HG03045 (cell line): ENCODE data around the gene GFM2.
A peak's percentile ranks its signal among the peaks of the same experiment; 100 is the strongest.
"Not testable (repeated sequence)": the region's sequence is repeated elsewhere in the genome, so short reads cannot be mapped to it uniquely, and the experiment has no call there.

Experiments
- ATAC-seq: cut with Tn5 transposase; IDR thresholded peaks from one replicate; pipeline ENCODE4 v1.9.1; 2021; ENCODE audit warnings: mild to moderate bottlenecking, moderate library complexity; ENCODE audit not compliant: unreplicated experiment

Gene GFM2

DNA sequence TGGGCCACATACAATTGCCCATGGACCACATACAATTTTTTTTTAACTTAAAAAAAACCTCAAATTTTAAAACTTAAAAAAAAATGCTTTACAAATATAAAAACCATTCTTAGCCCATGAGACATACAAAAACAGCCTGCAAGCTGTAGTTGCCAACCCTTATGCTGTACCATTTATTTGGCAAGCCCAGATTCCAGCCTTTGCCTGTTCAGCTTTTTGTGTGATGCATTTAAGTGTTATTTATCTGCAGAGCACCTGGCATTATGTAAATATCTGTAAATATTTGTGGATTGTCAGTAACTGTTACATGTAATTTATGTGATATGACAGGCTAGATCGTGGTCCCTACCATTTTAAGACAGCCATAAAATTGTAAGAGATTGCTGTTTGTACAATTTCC, 49.3 kb downstream of the GFM2 start:
- ATAC-seq, result no peak

DNA sequence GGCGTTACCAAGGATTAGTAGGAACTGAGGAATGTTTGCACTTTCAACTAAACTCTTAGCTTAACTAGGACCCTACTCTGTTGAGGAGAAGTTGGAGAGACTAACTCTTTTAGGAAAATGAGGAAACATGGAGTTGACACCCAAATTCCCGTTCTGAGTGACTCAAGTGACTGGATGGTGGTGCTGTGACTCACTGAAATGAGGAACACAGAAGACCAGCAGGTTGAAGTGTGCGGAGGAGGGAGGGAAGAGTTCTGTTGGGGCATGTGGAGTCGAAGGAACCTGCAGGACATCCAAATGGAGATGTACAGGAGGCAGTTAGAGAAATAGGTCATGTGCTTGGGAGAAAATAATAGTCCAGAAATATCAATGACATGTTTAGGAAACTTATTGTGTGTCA, 73.7 kb downstream of the GFM2 start:
- no peak for ATAC-seq

DNA sequence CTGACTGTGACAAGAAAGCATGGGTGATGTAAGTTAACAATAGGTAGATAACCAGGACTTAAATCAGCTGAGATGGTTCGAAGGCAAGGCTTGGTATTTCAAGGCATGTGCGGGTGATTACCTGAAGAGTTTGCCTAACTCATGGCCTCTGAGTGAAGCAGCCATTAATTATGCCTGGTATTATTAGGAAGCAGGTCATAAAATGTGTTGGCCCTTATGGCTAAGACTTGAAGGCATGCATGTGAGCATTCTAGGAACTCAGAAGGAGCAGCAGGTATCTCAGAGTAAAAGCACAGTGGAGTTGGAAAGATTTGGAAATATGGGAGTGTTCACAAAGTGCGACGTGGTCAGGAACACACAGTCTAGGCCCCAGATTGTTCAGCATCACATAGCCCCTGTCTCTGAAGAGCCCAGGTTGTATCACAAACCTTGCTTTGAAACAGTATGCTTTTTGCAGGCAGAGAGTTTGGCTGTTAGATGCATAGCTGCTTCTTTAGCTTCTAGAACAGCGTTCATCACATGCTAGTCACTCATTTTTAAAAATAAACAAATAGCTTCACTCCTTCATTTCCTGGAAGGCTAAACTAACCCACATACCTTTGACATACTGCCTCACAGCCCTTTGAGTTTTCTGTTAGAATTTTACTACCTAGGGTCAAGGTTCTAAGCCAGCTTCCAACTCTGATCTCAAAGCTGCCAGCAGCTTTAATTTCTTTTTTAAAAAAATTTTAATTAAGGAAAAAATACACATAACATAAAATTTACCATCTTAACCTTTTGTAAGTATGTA, 79.8 kb downstream of the GFM2 start:
- ATAC-seq, result no peak

DNA sequence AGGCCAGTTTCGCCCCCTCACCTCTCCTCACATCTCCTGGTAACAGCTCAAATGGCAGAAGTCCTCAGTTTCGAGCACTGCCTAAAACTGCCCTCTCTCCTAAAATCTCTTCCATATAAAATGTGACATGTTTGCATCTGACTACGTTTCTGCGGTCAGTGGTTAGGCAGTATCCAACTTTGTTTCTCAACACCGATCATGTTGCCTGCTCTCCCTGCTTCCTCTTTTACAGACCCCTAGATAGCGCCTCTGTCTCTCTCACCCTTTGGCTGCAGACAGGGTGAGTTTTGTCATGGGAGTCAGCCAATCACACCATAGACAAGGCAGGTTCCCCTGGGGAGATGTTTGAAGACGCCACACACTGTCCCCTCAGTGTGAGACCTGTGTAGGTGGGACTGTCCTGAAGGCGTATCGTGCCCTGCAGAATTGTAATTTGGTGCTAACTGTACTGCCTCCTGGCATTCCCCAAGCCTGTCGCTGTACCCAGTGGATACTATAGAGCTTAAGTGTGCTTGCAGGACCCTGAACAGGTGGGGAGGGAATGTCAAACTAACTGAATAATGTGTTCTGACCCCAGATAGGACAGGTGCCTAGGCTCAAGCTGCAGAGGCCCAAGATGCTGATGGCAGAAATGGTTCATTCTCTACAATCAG, 80.8 kb downstream of the GFM2 start:
- ATAC-seq, result peak; percentile 43

DNA sequence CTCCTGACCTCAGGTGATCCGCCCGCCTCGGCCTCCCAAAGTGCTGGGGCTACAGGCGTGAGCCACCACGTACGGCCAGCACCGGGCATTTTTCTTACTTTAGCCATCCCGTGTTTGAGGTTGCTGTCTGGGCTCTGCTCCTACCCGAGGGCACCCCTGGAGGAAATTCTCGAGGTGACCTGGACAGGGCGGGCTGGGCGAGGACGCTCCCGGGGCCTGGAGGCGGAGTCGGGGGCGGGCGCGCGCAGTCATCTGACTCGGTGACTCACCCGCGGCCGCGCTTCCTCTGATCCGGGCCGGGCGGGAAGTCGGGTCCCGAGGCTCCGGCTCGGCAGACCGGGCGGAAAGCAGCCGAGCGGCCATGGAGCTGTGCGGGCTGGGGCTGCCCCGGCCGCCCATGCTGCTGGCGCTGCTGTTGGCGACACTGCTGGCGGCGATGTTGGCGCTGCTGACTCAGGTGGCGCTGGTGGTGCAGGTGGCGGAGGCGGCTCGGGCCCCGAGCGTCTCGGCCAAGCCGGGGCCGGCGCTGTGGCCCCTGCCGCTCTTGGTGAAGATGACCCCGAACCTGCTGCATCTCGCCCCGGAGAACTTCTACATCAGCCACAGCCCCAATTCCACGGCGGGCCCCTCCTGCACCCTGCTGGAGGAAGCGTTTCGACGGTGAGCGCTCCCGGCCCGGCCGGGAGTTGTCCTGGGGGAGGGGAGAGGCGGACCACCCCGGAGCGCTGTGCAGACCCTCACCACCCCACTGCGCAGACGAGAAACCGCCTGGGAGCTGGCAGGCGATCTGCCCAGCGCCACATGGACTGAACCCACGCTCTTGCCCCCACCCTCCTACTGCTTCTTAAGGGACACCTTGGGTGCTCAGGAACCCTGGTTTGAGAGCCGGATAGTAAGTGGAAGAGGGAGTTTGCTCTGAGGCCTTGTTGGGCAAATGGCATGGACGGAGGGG, 81.7 kb downstream of the GFM2 start, which contains the start of gene HEXB:
TSS of gene HEXB (plus strand) at position 334 of the 952 bp plus-strand sequence. CDS start at position 362, 28 bp downstream.
- peak; percentile 88 for ATAC-seq

DNA sequence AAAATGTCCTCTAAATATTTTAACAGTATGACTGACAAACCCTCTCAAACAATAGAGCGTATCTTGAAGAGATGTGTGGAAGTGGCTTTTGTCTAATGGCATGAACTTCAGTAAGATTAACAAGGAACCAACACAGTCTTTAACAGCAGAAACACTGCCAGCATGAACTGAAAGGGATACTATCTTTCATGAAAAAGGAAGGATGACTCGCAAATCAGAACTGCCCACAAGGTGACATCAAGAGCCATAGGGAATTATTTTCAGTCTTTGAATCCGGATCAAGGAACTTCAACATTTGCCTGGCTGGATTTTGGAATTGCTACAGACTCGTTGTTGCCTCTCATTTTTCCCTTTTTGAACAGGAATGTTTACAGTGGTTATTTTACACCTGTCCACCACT, 87.0 kb downstream of the GFM2 start:
- no peak for ATAC-seq

DNA sequence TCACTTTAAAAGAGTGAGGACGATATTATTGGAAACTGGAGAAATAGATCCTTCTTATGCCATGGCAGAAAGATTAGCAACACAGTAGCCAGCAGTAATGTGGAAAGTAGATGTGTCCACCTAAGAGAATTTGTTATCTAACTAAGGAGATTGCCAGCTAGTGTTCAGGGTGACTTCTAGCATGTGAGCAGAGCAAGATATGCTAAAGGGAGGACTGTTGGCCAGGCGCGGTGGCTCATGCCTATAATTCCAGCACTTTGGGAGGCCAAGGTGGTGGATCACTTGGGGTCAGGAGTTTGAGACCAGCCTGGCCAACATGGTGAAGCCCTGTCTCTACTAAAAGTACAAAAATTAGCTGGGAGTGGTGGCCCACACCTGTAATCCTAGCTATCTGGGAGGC, 87.6 kb downstream of the GFM2 start:
- not testable (repeated sequence) for ATAC-seq

DNA sequence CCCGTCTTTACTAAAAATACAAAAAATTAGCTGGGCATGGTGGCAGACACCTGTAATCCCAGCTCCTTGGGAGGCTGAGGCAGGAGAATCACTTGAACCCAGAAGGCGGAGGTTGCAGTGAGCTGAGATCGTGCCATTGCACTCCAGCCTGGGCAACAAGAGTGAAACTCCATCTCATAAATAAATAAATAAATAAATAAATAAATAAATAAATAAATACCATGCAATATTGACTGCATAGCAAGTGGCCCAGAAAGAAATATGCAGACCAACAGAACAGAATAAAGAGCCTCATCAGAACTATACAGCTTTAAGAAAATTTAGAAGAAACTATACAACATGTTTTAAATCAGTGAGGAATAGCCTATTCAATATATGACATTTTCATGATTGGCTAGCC, 88.8 kb downstream of the GFM2 start:
- not testable (repeated sequence) for ATAC-seq

DNA sequence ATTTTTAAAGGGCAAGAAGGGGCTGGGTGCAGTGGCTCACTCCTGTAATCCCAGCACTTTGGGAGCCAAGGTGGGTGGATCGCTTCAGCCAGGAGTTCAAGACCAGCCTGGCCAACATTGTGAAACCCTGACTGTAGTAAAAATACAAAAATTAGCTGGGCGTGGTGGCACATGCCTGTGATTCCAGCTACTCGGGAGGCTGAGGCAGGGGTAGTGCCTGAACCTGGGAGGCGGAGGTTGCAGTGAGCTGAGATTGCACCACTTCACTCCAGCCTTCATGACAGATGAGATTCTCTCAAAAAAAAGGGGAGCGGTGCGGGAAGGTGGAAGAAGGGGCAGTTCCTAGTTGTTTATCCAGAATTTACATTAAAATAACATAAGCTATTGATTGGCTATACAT, 90.5 kb downstream of the GFM2 start:
- ATAC-seq, result not testable (repeated sequence)

DNA sequence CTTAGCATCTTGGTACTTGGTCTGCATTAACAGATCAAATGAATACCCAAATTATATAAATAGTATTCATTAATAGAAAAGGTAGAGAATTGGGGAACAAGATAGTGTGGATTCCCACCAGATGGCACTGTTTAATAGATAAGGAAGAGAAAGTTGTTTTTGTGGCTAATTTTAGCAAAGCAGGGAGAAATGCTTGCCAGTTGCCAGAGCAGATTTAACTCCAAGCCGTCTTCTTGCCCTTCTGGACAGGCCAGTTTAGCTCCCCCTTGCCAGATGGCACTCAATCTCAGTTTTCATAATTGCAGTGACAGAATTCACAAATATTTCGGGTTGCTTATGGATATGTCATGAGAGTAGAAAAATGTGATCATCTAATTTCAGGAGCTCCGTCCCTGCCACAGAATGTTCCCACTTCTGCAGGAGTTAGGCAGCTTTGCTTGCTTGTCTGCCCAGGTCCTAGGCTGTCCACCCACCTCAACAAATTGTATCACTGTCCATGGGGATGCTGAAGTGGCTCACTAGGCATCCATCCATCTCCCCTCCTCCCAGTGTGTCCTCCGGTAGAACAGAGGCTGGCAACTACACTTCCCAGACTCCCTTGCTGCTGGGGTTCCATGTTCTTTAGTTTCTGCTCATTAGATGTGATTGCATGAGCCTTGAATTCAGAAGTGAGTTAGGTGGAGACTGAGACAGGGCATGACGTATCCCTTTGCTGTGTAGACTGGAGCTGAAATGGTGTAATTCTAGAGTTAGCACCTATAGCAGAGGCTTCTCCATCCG, 93.7 kb downstream of the GFM2 start:
- ATAC-seq, result no peak

DNA sequence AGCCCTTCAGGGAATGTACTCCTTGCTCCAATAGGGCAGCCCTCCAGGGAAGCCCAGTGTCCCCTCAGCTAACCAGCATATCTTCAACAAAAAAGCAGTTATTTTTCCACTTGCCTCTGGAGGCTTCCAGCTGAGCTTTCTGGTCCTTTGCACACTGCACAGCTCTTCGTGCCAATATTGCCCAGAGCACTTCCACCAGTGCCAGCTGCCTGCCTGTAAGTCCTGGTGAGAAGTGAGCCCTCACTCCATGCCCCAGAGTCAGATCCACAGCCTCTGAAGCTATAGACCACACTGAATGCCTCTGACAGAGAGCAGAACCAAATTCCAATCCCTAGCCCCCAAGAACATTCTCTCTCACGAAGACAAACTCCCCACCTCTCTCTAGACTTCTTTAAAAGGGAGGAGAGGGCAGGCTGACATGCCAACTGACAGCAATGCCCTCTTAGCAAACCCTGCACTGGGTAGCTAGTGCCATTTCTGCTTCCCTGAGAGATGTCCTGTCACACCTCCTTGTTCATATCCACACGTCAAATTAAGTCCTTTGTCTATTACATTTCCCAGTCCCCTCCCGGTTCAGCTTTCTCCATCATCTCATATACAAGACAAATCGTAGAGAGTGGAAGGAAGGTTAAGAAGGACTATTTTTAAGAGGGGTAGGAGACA, 94.6 kb downstream of the GFM2 start:
- no peak for ATAC-seq
